H1 (cell line): ENCODE data around the gene CARM1. TPM values are rescaled to one million over a fixed set of nuclear protein-coding genes. Genes with fewer than 3 reads are reported as not detected.

Source experiments
- CTCF ChIA-PET: fragments of 300-600 bp; sonication (Branson Sonifier 250); formaldehyde crosslinking; loops from one replicate; lab custom pipeline; 2021; ENCODE audit not compliant: partially characterized antibody; lab: Charles Lee
- POLR2A ChIA-PET: fragments of 300-600 bp; sonication (Branson Sonifier 250); formaldehyde crosslinking; loops from one replicate; lab custom pipeline; 2021; ENCODE audit warnings: inconsistent platforms; ENCODE audit not compliant: partially characterized antibody; lab: Charles Lee
- DNase-seq, 2 experiments: peaks; one replicate each; pipeline versions ENCODE4 v3.0.0 to v3.0.0-alpha.2; 2010 to 2022; ENCODE audit warnings: low spot score in 2 of 2, low read depth in 1 of 2, mixed read lengths in 1 of 2
- FAIRE-seq: peaks from 2 replicates; lab custom pipeline; 2011; peaks lifted over from hg19 to GRCh38; lab: Jason Lieb, UNC
- H2AFZ ChIP-seq: 2 replicates; pipeline ENCODE4 v1.8.1; 2012; ENCODE audit warnings: low read length, inconsistent platforms
- H2AK5ac ChIP-seq: 2 replicates; pipeline ENCODE4 v1.6.1; 2013; ENCODE audit warnings: low read depth, low read length
- H2BK120ac ChIP-seq: replicated peaks from 2 replicates; pipeline ENCODE3; 2013; ENCODE audit warnings: low read depth, low read length, inconsistent platforms
- H2BK12ac ChIP-seq: 2 replicates; pipeline ENCODE4 v1.6.1; 2013; ENCODE audit warnings: low read depth, low read length
- H2BK15ac ChIP-seq: 2 replicates; pipeline ENCODE4 v1.6.1; 2013; ENCODE audit warnings: low read length
- H2BK20ac ChIP-seq: 2 replicates; pipeline ENCODE4 v1.6.1; 2013; ENCODE audit warnings: low read length
- H2BK5ac ChIP-seq: 2 replicates; pipeline ENCODE4 v1.6.1; 2013; ENCODE audit warnings: low read depth, low read length
- H3K14ac ChIP-seq: 2 replicates; pipeline ENCODE4 v1.6.1; 2013; ENCODE audit warnings: inconsistent platforms; ENCODE audit not compliant: insufficient read length
- H3K18ac ChIP-seq: 2 replicates; pipeline ENCODE4 v1.6.1; 2013; ENCODE audit warnings: low read length; ENCODE audit errors: extremely low read depth
- H3K23ac ChIP-seq: 2 replicates; pipeline ENCODE4 v1.6.1; 2013; ENCODE audit warnings: inconsistent platforms; ENCODE audit not compliant: insufficient read length
- H3K23me2 ChIP-seq: 2 replicates; pipeline ENCODE4 v1.6.1; 2013; ENCODE audit warnings: low read depth, low read length
- H3K27ac ChIP-seq: 2 replicates; pipeline ENCODE4 v1.6.1; 2011; ENCODE audit warnings: low read depth, low read length, inconsistent platforms
- H3K27me3 ChIP-seq, 4 experiments: replicated peaks in 1 of 4; 1 replicate in 1 of 4; 2 replicates in 3 of 4; pipeline versions ENCODE4 v1.6.1 to v1.8.1; 2011 to 2013; ENCODE audit warnings: low read length in 3 of 4, mild to moderate bottlenecking in 3 of 4, inconsistent platforms in 2 of 4, mixed read lengths in 2 of 4, moderate library complexity in 1 of 4; ENCODE audit not compliant: control insufficient read depth in 3 of 4, insufficient read depth in 3 of 4; ENCODE audit errors: extremely low read depth in 1 of 4
- H3K36me3 ChIP-seq, 4 experiments: 2 replicates each; pipeline versions ENCODE4 v1.6.1 to v1.8.1; 2011 to 2013; ENCODE audit warnings: mild to moderate bottlenecking in 4 of 4, low read length in 3 of 4, moderate library complexity in 2 of 4, control low read depth in 1 of 4, inconsistent platforms in 1 of 4; ENCODE audit not compliant: insufficient read depth in 4 of 4, control insufficient read depth in 2 of 4
- H3K4ac ChIP-seq: replicated peaks from 2 replicates; pipeline ENCODE3; 2013; ENCODE audit warnings: low read length, low read depth, mixed read lengths, inconsistent platforms; ENCODE audit not compliant: insufficient read length
- H3K4me1 ChIP-seq, 4 experiments: replicated peaks in 1 of 4; 1 replicate in 1 of 4; 2 replicates in 3 of 4; pipeline versions ENCODE4 v1.6.1 to v1.8.1; 2011 to 2013; ENCODE audit warnings: low read length in 3 of 4, inconsistent platforms in 2 of 4, mixed read lengths in 1 of 4; ENCODE audit not compliant: insufficient read depth in 4 of 4, control insufficient read depth in 3 of 4
- H3K4me2 ChIP-seq, 2 experiments: 2 replicates each; pipeline versions ENCODE4 v1.6.1 to v1.8.1; 2011 to 2013; ENCODE audit warnings: low read depth in 2 of 2, low read length in 2 of 2, control low read depth in 1 of 2, inconsistent platforms in 1 of 2, mild to moderate bottlenecking in 1 of 2; ENCODE audit not compliant: insufficient read depth in 1 of 2
- H3K4me3 ChIP-seq, 4 experiments: fragments of 200-600, 300-600 bp in 1 of 4; sonication (generic), shearing (Covaris generic), sonication (Bioruptor Twin) in 1 of 4; 2 replicates each; pipeline versions ENCODE4 v1.5.1 to v1.8.1; 2011 to 2016; ENCODE audit warnings: low read length in 4 of 4, low read depth in 3 of 4, control low read depth in 2 of 4, inconsistent platforms in 2 of 4, mild to moderate bottlenecking in 2 of 4, mixed read lengths in 1 of 4, moderate library complexity in 1 of 4; ENCODE audit not compliant: insufficient read depth in 2 of 4; ENCODE audit errors: extremely low read depth in 1 of 4
- H3K56ac ChIP-seq: replicated peaks from 2 replicates; pipeline ENCODE3; 2013; ENCODE audit warnings: low read depth, mild to moderate bottlenecking, mixed read lengths, low read length, inconsistent platforms; ENCODE audit not compliant: insufficient read length
- H3K79me1 ChIP-seq: 2 replicates; pipeline ENCODE4 v1.6.1; 2013; ENCODE audit warnings: low read depth, low read length, control low read depth
- H3K79me2 ChIP-seq, 2 experiments: 2 replicates each; pipeline versions ENCODE4 v1.6.1 to v1.8.1; 2012 to 2013; ENCODE audit warnings: low read length in 2 of 2, mild to moderate bottlenecking in 2 of 2, inconsistent platforms in 1 of 2; ENCODE audit not compliant: insufficient read depth in 2 of 2, control insufficient read depth in 1 of 2
- H3K9ac ChIP-seq, 4 experiments: replicated peaks in 1 of 4; 1 replicate in 1 of 4; 2 replicates in 3 of 4; pipeline versions ENCODE4 v1.6.1 to v1.8.1; 2011 to 2013; ENCODE audit warnings: low read depth in 3 of 4, low read length in 3 of 4, control low read depth in 2 of 4, mild to moderate bottlenecking in 2 of 4, moderate library complexity in 2 of 4, inconsistent platforms in 1 of 4; ENCODE audit errors: extremely low read depth in 1 of 4
- H3K9me3 ChIP-seq, 2 experiments: 2 replicates each; pipeline versions ENCODE4 v1.6.1 to v1.8.1; 2012 to 2013; ENCODE audit warnings: mild to moderate bottlenecking in 2 of 2, moderate library complexity in 2 of 2, control low read depth in 1 of 2, inconsistent platforms in 1 of 2, low read depth in 1 of 2, low read length in 1 of 2, mixed read lengths in 1 of 2; ENCODE audit not compliant: insufficient read depth in 2 of 2
- H4K20me1 ChIP-seq, 2 experiments: replicated peaks in 1 of 2; 2 replicates each; pipeline versions ENCODE3 to v1.8.1; 2011 to 2013; ENCODE audit warnings: inconsistent platforms in 2 of 2, low read length in 2 of 2, mild to moderate bottlenecking in 1 of 2; ENCODE audit not compliant: insufficient read depth in 2 of 2, control insufficient read depth in 1 of 2
- H4K5ac ChIP-seq: 2 replicates; pipeline ENCODE4 v1.6.1; 2013; ENCODE audit warnings: low read length, low read depth, mixed read lengths, inconsistent platforms; ENCODE audit not compliant: insufficient read length
- H4K8ac ChIP-seq: 2 replicates; pipeline ENCODE4 v1.8.0; 2013; ENCODE audit warnings: mild to moderate bottlenecking, moderate library complexity, low read length, inconsistent platforms; ENCODE audit not compliant: insufficient read depth; ENCODE audit errors: extremely low read depth
- H4K91ac ChIP-seq: replicated peaks from 2 replicates; pipeline ENCODE3; 2013; ENCODE audit warnings: low read length, mixed read lengths, inconsistent platforms; ENCODE audit not compliant: insufficient read length
- CHD2 ChIP-seq: IDR thresholded peaks from 2 replicates; pipeline ENCODE4 v1.6.1; 2012; ENCODE audit warnings: low read length, improper control_type of control experiment
- FOSL1 ChIP-seq: IDR thresholded peaks from 2 replicates; pipeline ENCODE4 v1.6.1; 2011; ENCODE audit warnings: mild to moderate bottlenecking, low read depth, low read length, moderate library complexity; ENCODE audit not compliant: insufficient read depth
- HDAC6 ChIP-seq: IDR thresholded peaks from one replicate; pipeline ENCODE4 v1.7.1; 2012; ENCODE audit warnings: low read depth, mild to moderate bottlenecking, inconsistent platforms, low read length, moderate library complexity
- RFX5 ChIP-seq: IDR thresholded peaks from 2 replicates; pipeline ENCODE4 v1.6.1; 2011; ENCODE audit warnings: low read depth, low read length, improper control_type of control experiment, borderline replicate concordance
- SAP30 ChIP-seq: fragments of 300-600 bp; sonication (generic); IDR thresholded peaks from 2 replicates; pipeline ENCODE4 v1.7.1; 2012; ENCODE audit warnings: low read length, moderate library complexity, mild to moderate bottlenecking, inconsistent platforms; ENCODE audit not compliant: insufficient read depth, insufficient replicate concordance
- SP2 ChIP-seq: IDR thresholded peaks from 2 replicates; pipeline ENCODE4 v1.6.1; 2012; ENCODE audit warnings: mild to moderate bottlenecking, low read length, inconsistent platforms
- ZNF274 ChIP-seq: IDR thresholded peaks from 2 replicates; pipeline ENCODE4 v1.7.0; 2012; ENCODE audit warnings: low read length, borderline replicate concordance; ENCODE audit errors: extremely low read depth
- WGBS, 2 experiments: shearing (Covaris generic) in 1 of 2; methylation state at CpG; one replicate each; pipeline versions ENCODE4 v1.1.6 to v1.1.7; 2013 to 2015; ENCODE audit warnings: low lambda C conversion rate in 2 of 2, mixed read lengths in 2 of 2, inconsistent platforms in 1 of 2, low coverage in 1 of 2, missing lambda C conversion rate in 1 of 2; ENCODE audit not compliant: insufficient replicate concordance in 2 of 2, insufficient coverage in 1 of 2, insufficient read length in 1 of 2; ENCODE audit errors: extremely low coverage in 1 of 2, missing lambda C conversion rate in 1 of 2; 5-methylcytosine and 5-hydroxymethylcytosine counted together
- polyA plus RNA-seq, 7 experiments: library from polyadenylated mRNA; depleted of rRNA in 3 of 7; stranded (reverse) in 5 of 7; unstranded in 2 of 7; fragments of >200 nt in 5 of 7; fragments of 200-250 nt in 2 of 7; gene quantifications; 1 replicate in 5 of 7; 2 replicates in 1 of 7; 4 replicates in 1 of 7; pipeline versions ENCODE4 v1.2.1 to v1.2.3, GENCODE V29; 2011 to 2013; ENCODE audit warnings: missing spikeins in 2 of 7, mixed read lengths in 2 of 7
- total RNA-seq: library from RNA; stranded (reverse); fragmentation: NEBNext Ultra II Directional; extraction: Animal tissue kit (Norgen Biotek cat#: 25700); gene quantifications from 2 replicates; pipeline ENCODE4 v1.2.1, GENCODE V29; 2021

The CARM1 gene
- total and polyA plus RNA-seq, 2 of the 8 experiments (the other 6 are each of a cell fraction or from before 2014, with no cell fraction given), result 134 to 164 TPM

- Histone ChIP-seq H3K18ac (no peak overlapping the region), H2AK5ac (no peak overlapping the region), H3K4me3 (no peak overlapping the region), H2BK15ac (no peak overlapping the region), H3K36me3 (no peaks in the 10 kb centered on the region), H3K4me2 (no peak overlapping the region), H3K9ac (no peak overlapping the region), H4K8ac (no peak overlapping the region), H4K5ac (no peak overlapping the region), H3K79me1 (no peaks in the 10 kb centered on the region), H3K79me2 (no peaks in the 10 kb centered on the region), H4K20me1 (no peaks in the 10 kb centered on the region), H3K27ac (no peak overlapping the region), H3K56ac (no peak overlapping the region), H2BK20ac (no peak overlapping the region), H2AFZ (no peak overlapping the region), H2BK12ac (no peak overlapping the region), H3K23me2 (no peaks in the 10 kb centered on the region), H3K9me3 (no peaks in the 10 kb centered on the region), H3K14ac (no peak overlapping the region), H4K91ac (no peak overlapping the region), H3K4me1 (no peaks in the 10 kb centered on the region), H3K27me3 (no peaks in the 10 kb centered on the region), H2BK120ac (no peak overlapping the region), H3K4ac (no peak overlapping the region), H3K23ac (no peak overlapping the region), H2BK5ac (no peak overlapping the region)
- TF ChIP-seq CHD2, result no peak
- TF ChIP-seq SP2, result no peak
- no peak for TF ChIP-seq ZNF274
- no peak for TF ChIP-seq SAP30
- TF ChIP-seq FOSL1, result no peak
- no peak for TF ChIP-seq HDAC6
- TF ChIP-seq RFX5, result no peak
- DNase-seq (no peak), FAIRE-seq (no peak)
- POLR2A ChIA-PET, result interaction anchor here (1.1 kb wide), 1 partner anchor 18 kb away, joined by 3 read pairs; no protein-coding TSS in a partner anchor
- 94% methylated on average over 6 of the region's 6 CpGs; no CpG with 5 or more reads in 1 of the 2 experiments for WGBS, 2 experiments
- CTCF ChIA-PET, result interaction anchor here (0.9 to 3.3 kb wide), 2 partner anchors 10 to 19 kb away, joined by 4 to 13 read pairs; no protein-coding TSS in a partner anchor
Measured at GRCh38 chr19:10946958-10947657, 75.8 kb downstream of the CARM1 start.
